Natural killer cell (primary cell): ENCODE data around the gene MPZL1. TPM values are rescaled to one million over a fixed set of nuclear protein-coding genes. Genes with fewer than 3 reads are reported as not detected.

Experiments
- ATAC-seq, 3 donors: fragments of 150-1000 bp in 2 of 3; fragments of 200-7000 bp in 1 of 3; cut with Tn5 transposase; 1 replicate in 1 of 3; 2 replicates in 2 of 3; pipeline ENCODE4 v1.10.0; 2021; ENCODE audit warnings: mild to moderate bottlenecking in 2 of 3, moderate library complexity in 2 of 3
- DNase-seq, 2 donors: peaks; one replicate each; pipeline versions ENCODE4 v3.0.0 to v3.0.0-alpha.2; 2013 to 2021; ENCODE audit warnings: mixed read lengths in 1 of 2
- H3K27ac ChIP-seq: one replicate; pipeline ENCODE4 v1.5.1; 2013; ENCODE audit warnings: mild to moderate bottlenecking, low read length
- H3K27me3 ChIP-seq: one replicate; pipeline ENCODE4 v1.6.1; 2013; ENCODE audit warnings: low read length; ENCODE audit not compliant: control insufficient read depth, insufficient read depth
- H3K36me3 ChIP-seq: one replicate; pipeline ENCODE4 v1.6.1; 2013; ENCODE audit warnings: low read length; ENCODE audit not compliant: control insufficient read depth, insufficient read depth
- H3K4me1 ChIP-seq: one replicate; pipeline ENCODE4 v1.6.1; 2013; ENCODE audit warnings: low read length; ENCODE audit not compliant: control insufficient read depth, insufficient read depth
- H3K4me3 ChIP-seq: one replicate; pipeline ENCODE4 v1.5.1; 2013; ENCODE audit warnings: low read length
- H3K9me3 ChIP-seq: one replicate; pipeline ENCODE4 v1.6.1; 2013; ENCODE audit warnings: low read length; ENCODE audit not compliant: control insufficient read depth, insufficient read depth
- H3K27ac Mint-ChIP-seq, 2 donors: one replicate each; pipeline ENCODE4 v1.8.0; 2022; ENCODE audit warnings: mild to moderate bottlenecking in 2 of 2, mixed read lengths in 2 of 2, moderate library complexity in 1 of 2
- H3K27me3 Mint-ChIP-seq, 2 donors: one replicate each; pipeline ENCODE4 v1.8.0; 2022; ENCODE audit warnings: low read depth in 2 of 2, mixed read lengths in 2 of 2
- H3K36me3 Mint-ChIP-seq: one replicate; pipeline ENCODE4 v1.8.0; 2022; ENCODE audit warnings: mixed read lengths
- H3K4me1 Mint-ChIP-seq, 2 donors: one replicate each; pipeline ENCODE4 v1.8.0; 2022; ENCODE audit warnings: mixed read lengths in 2 of 2
- H3K4me3 Mint-ChIP-seq: one replicate; pipeline ENCODE4 v1.8.0; 2022; ENCODE audit warnings: mild to moderate bottlenecking, moderate library complexity, mixed read lengths
- H3K9me3 Mint-ChIP-seq, 2 donors: one replicate each; pipeline ENCODE4 v1.8.0; 2022; ENCODE audit warnings: mixed read lengths in 2 of 2
- CTCF ChIP-seq: fragments of 200-600 bp; IDR thresholded peaks from one replicate; pipeline ENCODE4 v1.8.0; 2022; ENCODE audit warnings: antibody characterized with exemption
- WGBS: methylation state at CpG from one replicate; pipeline ENCODE4 v1.1.7; 2013; ENCODE audit warnings: missing lambda C conversion rate; ENCODE audit not compliant: insufficient coverage; 5-methylcytosine and 5-hydroxymethylcytosine counted together
- intact Hi-C: fragments of 100-400 bp; cut with micrococcal nuclease; formaldehyde crosslinking; loops from one replicate; pipeline ENCODE4 v1.14.2; 2022
- total RNA-seq, 4 donors: library from RNA; stranded (reverse); fragments of 120-200 nt in 1 of 4; gene quantifications; one replicate each; pipeline versions ENCODE4 v1.2.3 to v1.2.4, GENCODE V29; 2013 to 2022

Gene MPZL1
- total RNA-seq, 3 donors from 2014 or later (not counting 1 experiment from before 2014, with no cell fraction given), result 3.4 to 4.6 (median 4.0) TPM

- H3K9me3 ChIP-seq, result no peaks in the 10 kb centered on the region
- H3K27ac Mint-ChIP-seq, result no peak overlapping the region
- H3K36me3 ChIP-seq, result no peaks in the 10 kb centered on the region
- H3K4me3 Mint-ChIP-seq, result no peak overlapping the region
- DNase-seq, result peak in 1 of 2 donors; percentile 57
- no peak for TF ChIP-seq CTCF
- peaks cover 0 to 2% of the 10 kb centered on the region in 2 donors for H3K27me3 Mint-ChIP-seq
- H3K4me3 ChIP-seq, result no peak overlapping the region
- peaks cover 0 to 4% of the 10 kb centered on the region in 2 donors for H3K4me1 Mint-ChIP-seq
- no peaks in the 10 kb centered on the region for H3K27me3 ChIP-seq
- peak in 1 of 3 donors; percentile 33 for ATAC-seq
- H3K4me1 ChIP-seq, result peaks cover 5% of the 10 kb centered on the region
- WGBS, result 73% methylated on average over 7 of the region's 8 CpGs
- H3K36me3 Mint-ChIP-seq, result no peaks in the 10 kb centered on the region
- H3K9me3 Mint-ChIP-seq, result no peaks in the 10 kb centered on the region
- intact Hi-C loops, result no loop called here
- H3K27ac ChIP-seq, result no peak overlapping the region
These were observed 40.4 kb downstream of the MPZL1 start for GRCh38 chr1:167762061-167762746.

GRCh38 chr1:167763525-167764220, 41.9 kb downstream of the MPZL1 start:
- Histone ChIP-seq H3K27ac (no peak overlapping the region), H3K9me3 (no peaks in the 10 kb centered on the region), H3K4me1 (peaks cover 5% of the 10 kb centered on the region), H3K36me3 (no peaks in the 10 kb centered on the region), H3K27me3 (no peaks in the 10 kb centered on the region), H3K4me3 (no peak overlapping the region)
- TF ChIP-seq CTCF, result no peak
- Mint-ChIP-seq H3K27ac (no peak overlapping the region), H3K27me3 (peaks cover 0 to 2% of the 10 kb centered on the region in 2 donors), H3K9me3 (no peaks in the 10 kb centered on the region), H3K36me3 (no peaks in the 10 kb centered on the region), H3K4me1 (peaks cover 0 to 4% of the 10 kb centered on the region in 2 donors), H3K4me3 (no peak overlapping the region)
- ATAC-seq (no peak), DNase-seq (no peak)
- intact Hi-C loops, result no loop called here
- 97% methylated on average over 3 of the region's 5 CpGs for WGBS

GRCh38 chr1:167764458-167765330, 42.9 kb downstream of the MPZL1 start:
- no peak overlapping the region for H3K27ac Mint-ChIP-seq
- 90% methylated on average over 1 of the region's 5 CpGs for WGBS
- no peak overlapping the region for H3K4me3 ChIP-seq
- peaks cover 0 to 4% of the 10 kb centered on the region in 2 donors for H3K4me1 Mint-ChIP-seq
- H3K4me3 Mint-ChIP-seq, result no peak overlapping the region
- peaks cover 0 to 2% of the 10 kb centered on the region in 2 donors for H3K27me3 Mint-ChIP-seq
- intact Hi-C loops, result no loop called here
- H3K36me3 ChIP-seq, result no peaks in the 10 kb centered on the region
- no peak overlapping the region for H3K27ac ChIP-seq
- H3K27me3 ChIP-seq, result no peaks in the 10 kb centered on the region
- H3K9me3 ChIP-seq, result no peaks in the 10 kb centered on the region
- H3K36me3 Mint-ChIP-seq, result no peaks in the 10 kb centered on the region
- no peak for DNase-seq
- no peak for TF ChIP-seq CTCF
- H3K9me3 Mint-ChIP-seq, result no peaks in the 10 kb centered on the region
- peaks cover 5% of the 10 kb centered on the region for H3K4me1 ChIP-seq
- no peak for ATAC-seq
